ENCODE results near the gene SLC38A3.

The SLC38A3 gene

DNA sequence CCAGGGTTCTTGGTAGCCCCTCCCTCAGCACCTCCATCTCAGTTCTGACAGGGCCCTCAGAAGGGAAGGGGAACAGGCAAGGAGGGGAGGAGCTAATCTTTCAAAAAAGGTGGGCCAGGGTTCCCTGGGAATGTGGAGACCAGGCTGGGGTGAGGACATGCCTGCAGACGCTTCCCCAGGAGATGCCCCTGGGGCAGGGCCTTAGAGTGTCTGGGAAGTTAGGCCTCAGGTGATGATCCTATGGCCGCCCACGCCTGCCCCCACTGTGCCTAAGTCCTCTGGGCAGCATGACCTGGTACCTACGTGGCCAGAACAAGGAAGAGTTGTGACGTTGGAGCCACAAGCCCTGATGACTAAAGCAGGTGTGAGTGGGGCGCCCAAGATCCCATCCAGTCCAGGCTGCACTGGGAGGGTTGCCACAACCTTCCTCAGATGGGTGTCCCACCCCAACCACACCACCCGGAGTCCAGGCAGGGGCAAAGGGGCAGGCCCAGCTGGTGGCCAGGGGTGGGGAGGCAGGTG lies 60.0 kb downstream of the SLC38A3 start:
- Histone ChIP-seq H3K79me2 (no peaks in the 10 kb centered on the region), H3K27me3 (ENCODE audit: control insufficient read depth, insufficient read depth, low read length) (no peaks in the 10 kb centered on the region), H3K36me3 (ENCODE audit: control insufficient read depth, insufficient read depth, low read length) (no peaks in the 10 kb centered on the region), H3K9ac (no peak overlapping the region), H3K4me3 (ENCODE audit: low read depth, low read length) (no peak overlapping the region), H2AFZ (peak overlapping the region; percentile 63), H3K4me1 (peaks cover 68% of the 10 kb centered on the region), H3K4me2 (ENCODE audit: low read length) (peak overlapping the region; percentile 13), H3K27ac (peak overlapping the region; percentile 98), H3K9me3 (ENCODE audit: control insufficient read depth, low read length) (no peaks in the 10 kb centered on the region)
- TF ChIP-seq CTCF (IDR thresholded peaks at IDR 0.05) = no peak

DNA sequence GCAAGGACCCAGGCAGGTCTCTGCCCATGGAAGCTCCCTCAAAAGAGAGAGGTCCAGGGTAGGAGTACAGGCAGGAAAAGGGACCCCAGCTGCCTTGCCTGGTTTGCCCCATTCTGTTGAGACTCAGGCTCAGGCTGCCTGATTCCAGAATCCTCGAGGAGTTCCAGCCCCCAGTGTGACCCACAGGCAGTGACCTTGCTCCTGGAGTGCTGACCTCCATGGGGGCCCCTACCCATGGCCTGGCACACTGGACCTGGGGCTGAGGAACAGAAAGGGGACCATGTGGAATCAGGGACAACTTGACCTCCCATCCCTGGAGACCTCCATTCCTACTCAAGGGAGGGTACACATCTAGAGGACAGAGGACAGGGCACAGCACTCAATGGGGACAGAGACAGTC lies 60.5 kb downstream of the SLC38A3 start:
- no peaks in the 10 kb centered on the region for H3K9me3 ChIP-seq (ENCODE audit: control insufficient read depth, low read length)
- no peak overlapping the region for H3K4me3 ChIP-seq (ENCODE audit: low read depth, low read length)
- peak overlapping the region; percentile 13 for H3K4me2 ChIP-seq (ENCODE audit: low read length)
- H3K27ac ChIP-seq = peak overlapping the region; percentile 98
- H3K4me1 ChIP-seq = peaks cover 71% of the 10 kb centered on the region
- no peak for TF ChIP-seq CTCF (IDR thresholded peaks at IDR 0.05)
- H3K36me3 ChIP-seq (ENCODE audit: control insufficient read depth, insufficient read depth, low read length) = no peaks in the 10 kb centered on the region
- H3K9ac ChIP-seq = no peak overlapping the region
- H3K27me3 ChIP-seq (ENCODE audit: control insufficient read depth, insufficient read depth, low read length) = no peaks in the 10 kb centered on the region
- no peak overlapping the region for H2AFZ ChIP-seq
- H3K79me2 ChIP-seq = peaks cover 1% of the 10 kb centered on the region

DNA sequence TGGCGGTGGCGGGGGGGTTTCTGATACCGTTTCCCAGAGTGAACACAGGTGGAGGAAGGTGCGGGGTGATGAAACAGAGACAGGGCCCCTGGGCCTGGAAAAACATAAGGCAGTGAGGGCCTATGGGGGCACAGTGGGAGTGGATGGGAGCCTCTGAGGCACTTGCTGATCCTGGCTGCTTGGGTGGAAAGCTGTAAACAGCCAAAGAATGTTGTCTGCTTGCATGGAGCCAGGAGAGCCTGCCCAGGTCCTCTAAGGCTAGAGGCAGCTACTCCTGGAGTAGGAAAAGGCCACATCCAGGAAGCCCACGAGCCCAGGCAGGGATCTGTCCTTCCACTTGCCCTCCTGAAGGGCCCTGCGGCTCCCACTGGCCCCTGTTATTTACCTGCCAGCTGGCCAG lies 60.9 kb downstream of the SLC38A3 start:
- no peaks in the 10 kb centered on the region for H3K27me3 ChIP-seq (ENCODE audit: control insufficient read depth, insufficient read depth, low read length)
- no peak overlapping the region for H2AFZ ChIP-seq
- peaks cover 4% of the 10 kb centered on the region for H3K79me2 ChIP-seq
- H3K9ac ChIP-seq = no peak overlapping the region
- H3K27ac ChIP-seq = peak overlapping the region; percentile 98
- H3K4me2 ChIP-seq (ENCODE audit: low read length) = peak overlapping the region; percentile 73
- H3K4me3 ChIP-seq (ENCODE audit: low read depth, low read length) = no peak overlapping the region
- H3K4me1 ChIP-seq = peaks cover 71% of the 10 kb centered on the region
- no peak for TF ChIP-seq CTCF (IDR thresholded peaks at IDR 0.05)
- H3K9me3 ChIP-seq (ENCODE audit: control insufficient read depth, low read length) = no peaks in the 10 kb centered on the region
- no peaks in the 10 kb centered on the region for H3K36me3 ChIP-seq (ENCODE audit: control insufficient read depth, insufficient read depth, low read length)

DNA sequence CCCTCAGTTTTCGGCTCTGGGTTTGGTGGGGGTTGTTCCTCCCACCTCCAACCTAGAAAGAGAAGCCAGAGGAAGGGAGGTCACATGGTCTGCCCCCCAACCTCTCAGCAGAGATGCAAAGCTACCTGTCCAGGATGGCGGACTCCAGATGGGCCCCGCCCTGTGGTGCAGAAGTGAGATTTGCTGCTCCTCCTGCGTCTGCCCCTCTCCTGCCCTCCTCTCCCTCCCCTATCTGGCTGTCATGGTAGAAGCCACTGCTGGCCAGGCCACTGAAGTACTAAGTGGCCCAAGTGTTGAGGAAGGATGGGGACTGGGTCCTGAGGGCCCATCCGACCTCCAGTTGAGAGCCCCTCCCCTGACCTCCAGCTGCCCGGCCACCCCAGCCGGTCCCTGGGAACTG lies 61.8 kb downstream of the SLC38A3 start:
- Histone ChIP-seq H3K36me3 (ENCODE audit: control insufficient read depth, insufficient read depth, low read length) (no peaks in the 10 kb centered on the region), H2AFZ (no peak overlapping the region)

More for the DNA sequence above, 61.8 kb downstream of the SLC38A3 start:
- peak overlapping the region; percentile 98 for H3K27ac ChIP-seq
- no peak for TF ChIP-seq CTCF (IDR thresholded peaks at IDR 0.05)
- H3K9me3 ChIP-seq (ENCODE audit: control insufficient read depth, low read length) = no peaks in the 10 kb centered on the region
- peaks cover 74% of the 10 kb centered on the region for H3K4me1 ChIP-seq
- H3K9ac ChIP-seq = no peak overlapping the region
- H3K4me2 ChIP-seq (ENCODE audit: low read length) = peak overlapping the region; percentile 73
- H3K4me3 ChIP-seq (ENCODE audit: low read depth, low read length) = peak overlapping the region; percentile 65
- peaks cover 7% of the 10 kb centered on the region for H3K79me2 ChIP-seq
- H3K27me3 ChIP-seq (ENCODE audit: control insufficient read depth, insufficient read depth, low read length) = no peaks in the 10 kb centered on the region
